Erythroblast (primary cell): ENCODE data around the gene TPX2.

Source experiments
- GATA1 ChIP-seq: IDR thresholded peaks from 2 replicates; pipeline ENCODE4 v1.6.1; 2011; ENCODE audit warnings: low read depth, mild to moderate bottlenecking, control low read depth, low read length, moderate library complexity
- POLR2A ChIP-seq: IDR thresholded peaks from 2 replicates; pipeline ENCODE4 v1.6.1; 2011; ENCODE audit warnings: mild to moderate bottlenecking, low read length

GRCh38 chr20:31716351-31716750, 22.7 kb upstream of the TPX2 start:
- TF ChIP-seq POLR2A, result no peak
- TF ChIP-seq GATA1, result no peak
